ENCODE data around the gene DDIT4.

- TF ChIP-seq TAF1 (IDR thresholded peaks at IDR 0.05; ENCODE audit: low read depth, low read length) (no peak), POLR2AphosphoS5 (IDR thresholded peaks at IDR 0.05; ENCODE audit: low read depth, low read length) (no peak), POU2F2 (IDR thresholded peaks at IDR 0.05; ENCODE audit: low read depth, low read length) (no peak)
These were observed 32.0 kb upstream of the DDIT4 start for GRCh38 chr10:72241691-72242252.
